ENCODE measurements around the gene KLF7. TPM values are rescaled to one million over a fixed set of nuclear protein-coding genes. Genes with fewer than 3 reads are reported as not detected.
"Not testable (repeated sequence)": the region's sequence is repeated elsewhere in the genome, so short reads cannot be mapped to it uniquely, and the experiment has no call there.

The KLF7 gene
- total RNA-seq, 2 donors from 2014 or later: 64.2 to 64.5 TPM

GRCh38 chr2:207045531-207045930 lies 120.2 kb downstream of the KLF7 start:
- DNase-seq (ENCODE audit: low spot score): no peak
- intact Hi-C loops (cut with DNase I): loop anchor here in 1 of 2 donors (10.0 kb wide), 1 partner anchor 429 kb away; no protein-coding TSS in a partner anchor

GRCh38 chr2:207044379-207045362 lies 121.1 kb downstream of the KLF7 start:
- DNase-seq (ENCODE audit: low spot score): no peak
- intact Hi-C loops (cut with DNase I): loop anchor here in 1 of 2 donors (10.0 kb wide), 1 partner anchor 430 kb away; no protein-coding TSS in a partner anchor

- no peak for DNase-seq (ENCODE audit: low spot score)
Measured at GRCh38 chr2:207042841-207043240, 122.9 kb downstream of the KLF7 start.

GRCh38 chr2:207041786-207042554 lies 123.8 kb downstream of the KLF7 start:
- intact Hi-C loops (cut with DNase I): loop anchor here in 1 of 2 donors (10.0 kb wide), 1 partner anchor 433 kb away; no protein-coding TSS in a partner anchor
- DNase-seq (ENCODE audit: low spot score): no peak

More at GRCh38 chr2:207042841-207043240, 122.9 kb downstream of the KLF7 start:
- intact Hi-C loops (cut with DNase I): loop anchor here in 1 of 2 donors (10.0 kb wide), 1 partner anchor 432 kb away; no protein-coding TSS in a partner anchor

- DNase-seq (ENCODE audit: low spot score): no peak
- intact Hi-C loops (cut with DNase I): loop anchor here in 1 of 2 donors (10.0 kb wide), 1 partner anchor 434 kb away; no protein-coding TSS in a partner anchor
Measured at GRCh38 chr2:207041279-207041678, 124.5 kb downstream of the KLF7 start.

GRCh38 chr2:207040696-207041095 lies 125.1 kb downstream of the KLF7 start:
- intact Hi-C loops (cut with DNase I): loop anchor here in 1 of 2 donors (10.0 kb wide), 1 partner anchor 434 kb away; no protein-coding TSS in a partner anchor
- no peak for DNase-seq (ENCODE audit: low spot score)

GRCh38 chr2:207039225-207039624 lies 126.5 kb downstream of the KLF7 start:
- intact Hi-C loops (cut with DNase I): no loop called here
- DNase-seq (ENCODE audit: low spot score): no peak

- intact Hi-C loops (cut with DNase I): no loop called here
Measured at GRCh38 chr2:207038299-207038698, 127.4 kb downstream of the KLF7 start.

GRCh38 chr2:207037896-207038295 lies 127.9 kb downstream of the KLF7 start:
- DNase-seq (ENCODE audit: low spot score): no peak

More at GRCh38 chr2:207038299-207038698, 127.4 kb downstream of the KLF7 start:
- DNase-seq (ENCODE audit: low spot score): no peak

GRCh38 chr2:207037023-207037422 lies 128.7 kb downstream of the KLF7 start:
- DNase-seq (ENCODE audit: low spot score); intact Hi-C loops (cut with DNase I): not testable (repeated sequence)

More at GRCh38 chr2:207037896-207038295, 127.9 kb downstream of the KLF7 start:
- intact Hi-C loops (cut with DNase I): no loop called here

GRCh38 chr2:207035875-207036274 lies 129.9 kb downstream of the KLF7 start:
- no peak for DNase-seq (ENCODE audit: low spot score)
- intact Hi-C loops (cut with DNase I): no loop called here

- no peak for DNase-seq (ENCODE audit: low spot score)
- intact Hi-C loops (cut with DNase I): no loop called here
Measured at GRCh38 chr2:207032490-207032889, 133.3 kb downstream of the KLF7 start.

Small RNAs within 50 kb of the gene (microRNA-seq; reads per million reads assigned to microRNA genes)
- gene MIR2355 (ENCODE audit: borderline microRNAs expressed in 2 of 2) (7.0 to 7.4 reads per million in 2 donors), gene MIR7845 (ENCODE audit: borderline microRNAs expressed in 2 of 2) (0 to 0.26 reads per million in 2 donors)

Other genes starting within 250 kb of the KLF7 start
- under 1 TPM; 0.24 to 0.32 TPM for gene CPO, start 226.4 kb downstream of the KLF7 start, total RNA-seq

All from posterior vena cava (tissue), 2 donors.